Astrocyte (in vitro differentiated cells and primary cell): ENCODE data around the gene TMEM219. TPM values are rescaled to one million over a fixed set of nuclear protein-coding genes. Genes with fewer than 3 reads are reported as not detected.

Source experiments
- DNase-seq: peaks from one replicate; pipeline ENCODE4 v3.0.0-alpha.2; 2010; ENCODE audit warnings: low read depth
- FAIRE-seq: peaks from 2 replicates; lab custom pipeline; 2011; peaks lifted over from hg19 to GRCh38; lab: Jason Lieb, UNC
- H2AFZ ChIP-seq: 2 replicates; pipeline ENCODE4 v1.6.0; 2012; ENCODE audit warnings: low read depth, low read length, inconsistent platforms
- H3K27ac ChIP-seq: 2 replicates; pipeline ENCODE4 v1.5.1; 2011; ENCODE audit warnings: low read depth, low read length, inconsistent platforms
- H3K27me3 ChIP-seq: 2 replicates; pipeline ENCODE4 v1.6.0; 2011; ENCODE audit warnings: low read length, inconsistent platforms; ENCODE audit not compliant: insufficient read depth
- H3K36me3 ChIP-seq: 2 replicates; pipeline ENCODE4 v1.5.1; 2011; ENCODE audit warnings: low read length, inconsistent platforms; ENCODE audit not compliant: insufficient read depth
- H3K4me1 ChIP-seq: 2 replicates; pipeline ENCODE4 v1.5.1; 2011; ENCODE audit warnings: low read length, inconsistent platforms; ENCODE audit not compliant: insufficient read depth
- H3K4me2 ChIP-seq: 2 replicates; pipeline ENCODE4 v1.6.0; 2012; ENCODE audit warnings: low read length, inconsistent platforms
- H3K4me3 ChIP-seq: 2 replicates; pipeline ENCODE4 v1.5.1; 2011; ENCODE audit warnings: low read depth, mild to moderate bottlenecking, low read length, inconsistent platforms; ENCODE audit not compliant: insufficient read depth
- H3K79me2 ChIP-seq: 2 replicates; pipeline ENCODE4 v1.6.0; 2012; ENCODE audit warnings: mild to moderate bottlenecking, low read length, inconsistent platforms; ENCODE audit not compliant: insufficient read depth
- H3K9ac ChIP-seq: 2 replicates; pipeline ENCODE4 v1.6.0; 2012; ENCODE audit warnings: mild to moderate bottlenecking, low read length, inconsistent platforms
- H3K9me3 ChIP-seq: 2 replicates; pipeline ENCODE4 v1.5.1; 2012; ENCODE audit warnings: low read depth, mild to moderate bottlenecking, low read length, inconsistent platforms; ENCODE audit not compliant: insufficient read depth
- H4K20me1 ChIP-seq: 2 replicates; pipeline ENCODE4 v1.6.0; 2012; ENCODE audit warnings: low read length, inconsistent platforms; ENCODE audit not compliant: insufficient read depth
- H3K27ac Mint-ChIP-seq: one replicate; pipeline ENCODE4 v1.8.0; 2021; ENCODE audit warnings: mild to moderate bottlenecking, mixed read lengths; ENCODE audit not compliant: unreplicated experiment
- H3K27me3 Mint-ChIP-seq: one replicate; pipeline ENCODE4 v1.8.0; 2021; ENCODE audit warnings: low read depth, mixed read lengths; ENCODE audit not compliant: unreplicated experiment
- H3K36me3 Mint-ChIP-seq: one replicate; pipeline ENCODE4 v1.8.0; 2021; ENCODE audit warnings: low read depth, mixed read lengths; ENCODE audit not compliant: unreplicated experiment
- H3K4me1 Mint-ChIP-seq: one replicate; pipeline ENCODE4 v1.8.0; 2021; ENCODE audit warnings: low read depth, mixed read lengths; ENCODE audit not compliant: unreplicated experiment
- H3K4me3 Mint-ChIP-seq: one replicate; pipeline ENCODE4 v1.8.0; 2021; ENCODE audit warnings: mild to moderate bottlenecking, moderate library complexity, mixed read lengths; ENCODE audit not compliant: unreplicated experiment
- H3K9me3 Mint-ChIP-seq: one replicate; pipeline ENCODE4 v1.8.0; 2021; ENCODE audit warnings: mild to moderate bottlenecking, mixed read lengths; ENCODE audit not compliant: unreplicated experiment
- EZH2 ChIP-seq: IDR thresholded peaks from 2 replicates; pipeline ENCODE4 v1.6.1; 2012; ENCODE audit warnings: mild to moderate bottlenecking, low read length, inconsistent platforms; ENCODE audit not compliant: insufficient read depth
- total RNA-seq: library from RNA; stranded (reverse); gene quantifications from 2 replicates; pipeline ENCODE4 v1.2.1, GENCODE V29; 2021
- TF ChIP-seq, protein P1 (sequence below): IDR thresholded peaks from 2 replicates; pipeline ENCODE4 v1.5.1; 2011; ENCODE audit warnings: low read depth, mild to moderate bottlenecking, inconsistent platforms, low read length, moderate library complexity; ENCODE audit not compliant: insufficient read depth

TMEM219 gene
- total RNA-seq, 1 donor from 2014 or later: 96.6 TPM

DNA sequence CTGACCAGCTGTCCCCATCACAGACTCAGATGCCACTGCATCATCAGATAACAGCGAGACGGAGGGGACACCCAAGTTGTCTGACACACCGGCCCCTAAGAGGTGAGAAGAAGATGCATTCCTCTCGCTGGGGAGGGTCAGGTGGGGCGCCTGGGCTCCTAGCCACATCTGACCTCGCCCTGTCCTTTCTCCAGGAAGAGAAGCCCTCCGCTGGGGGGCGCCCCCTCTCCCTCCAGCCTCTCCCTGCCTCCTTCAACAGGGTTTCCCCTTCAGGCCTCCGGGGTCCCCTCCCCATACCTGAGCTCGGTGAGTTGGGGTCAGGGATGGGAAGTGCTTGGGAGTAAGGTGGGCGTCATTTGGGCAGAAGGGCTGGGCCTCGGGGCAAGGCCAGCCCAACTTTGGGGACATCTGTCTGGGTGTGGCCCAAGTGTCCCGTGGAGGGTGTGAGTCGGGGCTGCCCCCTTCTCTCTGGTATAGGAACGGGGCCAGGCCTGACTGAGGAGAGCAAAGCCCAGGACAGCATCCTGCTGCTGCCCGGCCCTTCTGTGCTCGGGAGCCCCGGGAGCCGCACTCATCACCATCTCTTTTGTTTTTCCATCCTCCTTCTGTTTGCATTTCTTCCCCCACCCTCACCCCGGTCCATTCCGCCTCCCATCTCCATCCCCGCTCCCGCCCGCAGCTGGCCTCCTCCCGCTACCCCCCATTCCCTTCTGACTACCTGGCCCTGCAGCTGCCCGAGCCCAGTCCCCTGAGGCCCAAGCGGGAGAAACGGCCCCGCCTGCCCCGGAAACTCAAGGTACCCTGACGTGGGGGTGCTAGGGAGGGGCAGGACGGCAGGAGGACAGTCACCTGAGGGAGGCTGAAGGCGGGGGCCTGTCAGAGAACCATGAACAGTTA lies 39.1 kb downstream of the TMEM219 start:
- H4K20me1 ChIP-seq: peaks cover 22% of the 10 kb centered on the region
- FAIRE-seq (no peak), DNase-seq (no peak)
- H3K27ac ChIP-seq: no peak overlapping the region
- no peak overlapping the region for H3K4me3 Mint-ChIP-seq
- no peak overlapping the region for H2AFZ ChIP-seq
- H3K27ac Mint-ChIP-seq: no peak overlapping the region
- H3K9me3 Mint-ChIP-seq: no peaks in the 10 kb centered on the region
- peaks cover 5% of the 10 kb centered on the region for H3K36me3 Mint-ChIP-seq
- no peak for TF ChIP-seq EZH2
- TF ChIP-seq, protein P1, sequence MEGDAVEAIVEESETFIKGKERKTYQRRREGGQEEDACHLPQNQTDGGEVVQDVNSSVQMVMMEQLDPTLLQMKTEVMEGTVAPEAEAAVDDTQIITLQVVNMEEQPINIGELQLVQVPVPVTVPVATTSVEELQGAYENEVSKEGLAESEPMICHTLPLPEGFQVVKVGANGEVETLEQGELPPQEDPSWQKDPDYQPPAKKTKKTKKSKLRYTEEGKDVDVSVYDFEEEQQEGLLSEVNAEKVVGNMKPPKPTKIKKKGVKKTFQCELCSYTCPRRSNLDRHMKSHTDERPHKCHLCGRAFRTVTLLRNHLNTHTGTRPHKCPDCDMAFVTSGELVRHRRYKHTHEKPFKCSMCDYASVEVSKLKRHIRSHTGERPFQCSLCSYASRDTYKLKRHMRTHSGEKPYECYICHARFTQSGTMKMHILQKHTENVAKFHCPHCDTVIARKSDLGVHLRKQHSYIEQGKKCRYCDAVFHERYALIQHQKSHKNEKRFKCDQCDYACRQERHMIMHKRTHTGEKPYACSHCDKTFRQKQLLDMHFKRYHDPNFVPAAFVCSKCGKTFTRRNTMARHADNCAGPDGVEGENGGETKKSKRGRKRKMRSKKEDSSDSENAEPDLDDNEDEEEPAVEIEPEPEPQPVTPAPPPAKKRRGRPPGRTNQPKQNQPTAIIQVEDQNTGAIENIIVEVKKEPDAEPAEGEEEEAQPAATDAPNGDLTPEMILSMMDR: no peak
- no peaks in the 10 kb centered on the region for H3K27me3 ChIP-seq
- no peaks in the 10 kb centered on the region for H3K9me3 ChIP-seq
- H3K4me1 ChIP-seq: no peaks in the 10 kb centered on the region
- no peak overlapping the region for H3K4me3 ChIP-seq
- H3K9ac ChIP-seq: no peak overlapping the region
- peaks cover 18% of the 10 kb centered on the region for H3K79me2 ChIP-seq
- H3K4me1 Mint-ChIP-seq: peaks cover 4% of the 10 kb centered on the region
- H3K36me3 ChIP-seq: peaks cover 6% of the 10 kb centered on the region
- H3K27me3 Mint-ChIP-seq: no peaks in the 10 kb centered on the region
- no peak overlapping the region for H3K4me2 ChIP-seq

DNA sequence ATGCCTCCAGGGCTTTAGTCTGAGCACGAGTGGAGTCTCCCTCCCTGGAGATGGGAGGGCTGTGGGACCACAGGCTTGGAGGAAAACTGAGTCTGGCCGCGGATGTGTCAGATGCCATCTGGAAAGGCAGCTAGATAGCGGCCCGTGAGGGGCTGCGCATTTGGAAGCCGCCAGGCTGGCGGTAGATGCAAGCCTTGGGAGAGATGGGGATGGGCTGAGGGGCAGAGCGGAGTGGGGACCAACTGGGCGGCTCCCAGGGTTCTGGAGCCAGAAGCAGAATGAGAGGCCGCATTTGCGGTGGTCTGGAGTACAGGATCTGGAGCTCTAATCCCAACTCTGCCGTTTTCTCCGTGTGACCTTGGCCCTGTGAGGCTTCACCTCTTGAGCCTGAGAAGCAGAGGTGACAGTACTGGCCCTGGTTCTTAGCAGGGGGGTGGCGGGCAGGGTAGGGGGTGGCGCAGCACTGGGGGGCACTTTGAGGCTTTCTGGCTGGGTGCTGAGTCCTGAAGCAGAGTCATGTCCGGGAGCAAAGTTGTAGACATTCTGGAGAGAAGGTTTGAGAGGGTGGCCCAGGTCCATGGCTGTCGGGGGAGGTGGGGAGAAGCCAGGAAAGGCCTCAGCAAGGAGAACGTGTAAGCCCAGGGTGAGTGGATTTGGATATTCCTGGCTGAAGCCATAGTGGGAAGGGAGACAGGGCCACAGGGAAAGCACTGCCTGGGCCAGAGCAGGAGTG lies 40.9 kb downstream of the TMEM219 start:
- Histone ChIP-seq H4K20me1 (peaks cover 23% of the 10 kb centered on the region), H3K27me3 (no peaks in the 10 kb centered on the region), H2AFZ (no peak overlapping the region), H3K79me2 (peaks cover 4% of the 10 kb centered on the region), H3K4me2 (no peak overlapping the region), H3K36me3 (peaks cover 4% of the 10 kb centered on the region), H3K27ac (no peak overlapping the region), H3K4me1 (no peaks in the 10 kb centered on the region), H3K4me3 (no peak overlapping the region), H3K9ac (no peak overlapping the region), H3K9me3 (no peaks in the 10 kb centered on the region)
- no peaks in the 10 kb centered on the region for H3K9me3 Mint-ChIP-seq
- peaks cover 2% of the 10 kb centered on the region for H3K27me3 Mint-ChIP-seq
- H3K4me1 Mint-ChIP-seq: no peaks in the 10 kb centered on the region
- no peak overlapping the region for H3K27ac Mint-ChIP-seq
- peak overlapping the region; percentile 28 for H3K4me3 Mint-ChIP-seq
- DNase-seq (no peak), FAIRE-seq (no peak)
- no peak for TF ChIP-seq EZH2
- TF ChIP-seq, protein P1: no peak
- peaks cover 7% of the 10 kb centered on the region for H3K36me3 Mint-ChIP-seq
